Measurements from ENCODE around the gene METAP2. TPM values are rescaled to one million over a fixed set of nuclear protein-coding genes. Genes with fewer than 3 reads are reported as not detected.

Gene METAP2
- total RNA-seq, 2 donors from 2014 or later, result 24.5 to 87.6 TPM

DNA sequence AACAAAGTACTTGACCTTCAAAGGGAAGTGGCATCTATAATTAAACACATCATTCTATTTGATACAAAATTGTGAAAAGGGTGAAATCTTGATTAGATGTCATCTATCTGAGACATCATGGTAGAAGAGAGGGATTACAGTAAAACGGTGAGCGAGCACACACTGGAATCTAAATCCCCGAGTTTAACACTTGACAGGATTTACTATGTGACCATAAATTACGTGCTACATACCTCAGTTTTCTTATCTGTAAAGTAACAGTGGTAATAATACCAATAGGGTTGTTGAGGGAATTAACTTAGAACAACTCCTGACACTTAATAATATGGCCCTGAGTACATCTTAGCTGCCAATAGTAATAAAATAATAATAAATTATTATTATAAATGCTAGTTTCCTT lies 64.1 kb downstream of the METAP2 start:
- Histone ChIP-seq H3K9me3 (no peaks in the 10 kb centered on the region), H3K27me3 (replicated peaks; ENCODE audit: insufficient read depth) (no peaks in the 10 kb centered on the region), H3K4me1 (ENCODE audit: control insufficient read depth in 1 of 2, low read depth in 2 of 2) (peaks cover 0 to 15% of the 10 kb centered on the region in 2 donors), H3K36me3 (no peaks in the 10 kb centered on the region), H3K27ac (no peak overlapping the region), H3K4me3 (no peak overlapping the region)
- TF ChIP-seq, protein P1, sequence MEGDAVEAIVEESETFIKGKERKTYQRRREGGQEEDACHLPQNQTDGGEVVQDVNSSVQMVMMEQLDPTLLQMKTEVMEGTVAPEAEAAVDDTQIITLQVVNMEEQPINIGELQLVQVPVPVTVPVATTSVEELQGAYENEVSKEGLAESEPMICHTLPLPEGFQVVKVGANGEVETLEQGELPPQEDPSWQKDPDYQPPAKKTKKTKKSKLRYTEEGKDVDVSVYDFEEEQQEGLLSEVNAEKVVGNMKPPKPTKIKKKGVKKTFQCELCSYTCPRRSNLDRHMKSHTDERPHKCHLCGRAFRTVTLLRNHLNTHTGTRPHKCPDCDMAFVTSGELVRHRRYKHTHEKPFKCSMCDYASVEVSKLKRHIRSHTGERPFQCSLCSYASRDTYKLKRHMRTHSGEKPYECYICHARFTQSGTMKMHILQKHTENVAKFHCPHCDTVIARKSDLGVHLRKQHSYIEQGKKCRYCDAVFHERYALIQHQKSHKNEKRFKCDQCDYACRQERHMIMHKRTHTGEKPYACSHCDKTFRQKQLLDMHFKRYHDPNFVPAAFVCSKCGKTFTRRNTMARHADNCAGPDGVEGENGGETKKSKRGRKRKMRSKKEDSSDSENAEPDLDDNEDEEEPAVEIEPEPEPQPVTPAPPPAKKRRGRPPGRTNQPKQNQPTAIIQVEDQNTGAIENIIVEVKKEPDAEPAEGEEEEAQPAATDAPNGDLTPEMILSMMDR (IDR thresholded peaks at IDR 0.05), result no peak
- DNase-seq (ENCODE audit: low spot score), result no peak
- ATAC-seq (ENCODE audit: insufficient number of reproducible peaks, low FRiP score, low read depth), result no peak

DNA sequence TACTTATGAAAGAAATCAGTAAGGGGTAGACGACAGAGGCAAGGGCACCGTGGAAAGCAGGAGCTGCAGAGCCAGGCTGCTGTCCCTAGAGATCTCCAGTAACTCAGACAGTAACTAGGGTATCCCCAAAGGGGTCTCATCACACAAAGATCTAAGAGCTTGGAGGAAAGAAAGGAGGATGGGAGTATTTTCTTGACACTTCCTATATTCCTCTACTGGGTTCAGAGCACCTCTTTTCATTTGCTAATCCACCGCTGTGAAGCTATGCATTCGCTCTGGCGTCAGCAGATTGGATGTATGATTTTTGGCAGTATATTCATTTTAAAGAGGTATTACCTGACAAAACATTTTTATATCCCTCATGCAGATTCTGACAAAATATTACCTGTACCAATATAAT lies 64.7 kb downstream of the METAP2 start:
- no peaks in the 10 kb centered on the region for H3K27me3 ChIP-seq (replicated peaks; ENCODE audit: insufficient read depth)
- H3K9me3 ChIP-seq, result no peaks in the 10 kb centered on the region
- no peak overlapping the region for H3K27ac ChIP-seq
- TF ChIP-seq, protein P1 (IDR thresholded peaks at IDR 0.05), result no peak
- no peak for DNase-seq (ENCODE audit: low spot score)
- ATAC-seq (ENCODE audit: insufficient number of reproducible peaks, low FRiP score, low read depth), result no peak
- peaks cover 0 to 8% of the 10 kb centered on the region in 2 donors for H3K4me1 ChIP-seq (ENCODE audit: control insufficient read depth in 1 of 2, low read depth in 2 of 2)
- no peaks in the 10 kb centered on the region for H3K36me3 ChIP-seq
- H3K4me3 ChIP-seq, result no peak overlapping the region

DNA sequence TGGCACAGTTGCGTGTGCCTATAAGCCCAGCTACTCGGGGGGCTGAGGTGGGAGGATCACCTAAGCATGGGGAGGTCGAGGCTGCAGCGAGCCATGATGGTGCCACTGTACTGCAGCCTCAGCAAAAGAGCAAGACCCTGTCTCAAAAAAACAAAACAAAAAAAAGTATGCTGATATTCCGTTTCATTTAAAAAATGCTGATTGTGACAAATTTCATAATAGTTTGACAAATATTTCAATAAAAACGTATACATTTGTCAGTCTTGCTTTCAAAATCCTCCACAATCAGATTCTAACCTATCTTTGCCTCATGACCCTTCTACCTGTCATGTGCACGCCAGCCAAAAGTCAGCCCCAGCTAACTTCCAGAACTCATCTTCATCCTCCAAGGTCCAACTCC lies 67.5 kb downstream of the METAP2 start:
- Histone ChIP-seq H3K27me3 (replicated peaks; ENCODE audit: insufficient read depth) (no peaks in the 10 kb centered on the region), H3K4me1 (ENCODE audit: control insufficient read depth in 1 of 2, low read depth in 2 of 2) (no peaks in the 10 kb centered on the region), H3K4me3 (no peak overlapping the region), H3K36me3 (no peaks in the 10 kb centered on the region), H3K27ac (no peak overlapping the region), H3K9me3 (no peaks in the 10 kb centered on the region)
- DNase-seq (ENCODE audit: low spot score) (no peak), ATAC-seq (ENCODE audit: insufficient number of reproducible peaks, low FRiP score, low read depth) (no peak)
- TF ChIP-seq, protein P1 (IDR thresholded peaks at IDR 0.05), result no peak

DNA sequence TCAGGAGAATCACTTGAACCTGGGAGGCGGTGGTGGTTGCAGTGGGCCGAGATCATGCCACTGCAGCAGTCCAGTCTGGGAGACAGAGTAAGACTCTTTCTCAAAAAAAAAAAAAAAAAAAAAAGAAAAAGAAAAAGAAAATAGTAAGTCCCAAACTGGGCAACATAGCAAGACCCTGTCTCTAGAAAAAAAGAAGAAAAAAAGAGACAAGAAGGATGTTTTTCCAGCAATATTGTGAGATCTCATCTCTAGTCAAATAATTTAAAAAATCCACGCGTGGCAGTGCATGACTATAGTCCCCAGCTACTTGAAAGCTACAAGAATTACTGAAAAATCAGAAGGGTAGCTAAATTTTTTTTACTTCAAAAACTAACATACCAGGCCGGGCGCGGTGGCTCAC lies 69.4 kb downstream of the METAP2 start:
- TF ChIP-seq, protein P1 (IDR thresholded peaks at IDR 0.05), result no peak
- ATAC-seq (ENCODE audit: insufficient number of reproducible peaks, low FRiP score, low read depth) (no peak), DNase-seq (ENCODE audit: low spot score) (no peak)
- no peaks in the 10 kb centered on the region for H3K9me3 ChIP-seq
- H3K27me3 ChIP-seq (replicated peaks; ENCODE audit: insufficient read depth), result no peaks in the 10 kb centered on the region
- no peaks in the 10 kb centered on the region for H3K36me3 ChIP-seq
- H3K27ac ChIP-seq, result no peak overlapping the region
- H3K4me3 ChIP-seq, result no peak overlapping the region
- H3K4me1 ChIP-seq (ENCODE audit: control insufficient read depth in 1 of 2, low read depth in 2 of 2), result peaks cover 0 to 9% of the 10 kb centered on the region in 2 donors

DNA sequence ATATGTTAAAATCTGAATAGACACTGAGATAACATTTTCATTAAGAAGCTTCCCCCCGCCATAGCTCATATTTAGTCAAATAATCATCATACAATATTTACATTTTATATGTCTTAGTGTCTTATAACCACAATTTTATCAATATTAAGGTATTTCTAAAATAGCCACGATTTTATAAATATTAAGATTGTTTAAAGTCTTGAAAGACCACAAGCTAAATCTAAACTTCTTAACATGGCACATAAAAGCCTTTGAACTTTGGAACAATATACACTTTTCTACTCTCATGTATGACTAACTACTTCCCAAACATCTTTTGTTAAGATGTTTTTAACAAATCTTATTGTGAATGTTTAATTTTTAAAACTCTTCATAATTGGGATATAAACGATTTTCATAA lies 70.8 kb downstream of the METAP2 start:
- H3K36me3 ChIP-seq, result no peaks in the 10 kb centered on the region
- ATAC-seq (ENCODE audit: insufficient number of reproducible peaks, low FRiP score, low read depth) (no peak), DNase-seq (ENCODE audit: low spot score) (no peak)
- H3K4me1 ChIP-seq (ENCODE audit: control insufficient read depth in 1 of 2, low read depth in 2 of 2), result peaks cover 0 to 9% of the 10 kb centered on the region in 2 donors
- no peak overlapping the region for H3K27ac ChIP-seq
- H3K27me3 ChIP-seq (replicated peaks; ENCODE audit: insufficient read depth), result no peaks in the 10 kb centered on the region
- no peaks in the 10 kb centered on the region for H3K9me3 ChIP-seq
- H3K4me3 ChIP-seq, result no peak overlapping the region
- TF ChIP-seq, protein P1 (IDR thresholded peaks at IDR 0.05), result no peak
